ENCODE measurements around the gene FMN1. TPM values are rescaled to one million over a fixed set of nuclear protein-coding genes. Genes with fewer than 3 reads are reported as not detected.

FMN1 gene
- total and polyA plus RNA-seq, 2 of the 8 experiments (the other 6 are each of a cell fraction or from before 2014, with no cell fraction given): 0.27 to 3.7 TPM

- Histone ChIP-seq H4K5ac (ENCODE audit: insufficient read length, low read depth, low read length) (no peak overlapping the region), H2AK5ac (ENCODE audit: low read depth, low read length) (no peak overlapping the region), H3K4me3 (ENCODE audit: extremely low read depth in 1 of 4, insufficient read depth in 2 of 4, low read depth in 3 of 4, low read length in 4 of 4) (no peak overlapping the region), H4K8ac (ENCODE audit: extremely low read depth, insufficient read depth, low read length) (no peak overlapping the region), H2AFZ (ENCODE audit: low read length) (no peak overlapping the region), H3K27me3 (replicated peaks in 1 of 4; ENCODE audit: control insufficient read depth in 3 of 4, extremely low read depth in 1 of 4, insufficient read depth in 3 of 4, low read length in 3 of 4) (no peaks in the 10 kb centered on the region), H3K4me1 (replicated peaks in 1 of 4; ENCODE audit: control insufficient read depth in 3 of 4, insufficient read depth in 4 of 4, low read length in 3 of 4) (peaks cover 0 to 10% (median 5%) of the 10 kb centered on the region in 4 experiments; a peak in 4 of 7 replicates), H3K23ac (ENCODE audit: insufficient read length) (no peak overlapping the region), H2BK5ac (ENCODE audit: low read depth, low read length) (no peak overlapping the region), H3K36me3 (ENCODE audit: control insufficient read depth in 2 of 4, insufficient read depth in 4 of 4, low read length in 3 of 4) (no peaks in the 10 kb centered on the region), H2BK120ac (replicated peaks; ENCODE audit: low read depth, low read length) (no peak overlapping the region), H4K20me1 (replicated peaks in 1 of 2; ENCODE audit: control insufficient read depth in 1 of 2, insufficient read depth in 2 of 2, low read length in 2 of 2) (no peaks in the 10 kb centered on the region), H3K9me3 (ENCODE audit: insufficient read depth in 2 of 2, low read depth in 1 of 2, low read length in 1 of 2) (no peaks in the 10 kb centered on the region), H3K18ac (ENCODE audit: extremely low read depth, low read length) (no peak overlapping the region), H3K79me2 (ENCODE audit: control insufficient read depth in 1 of 2, insufficient read depth in 2 of 2, low read length in 2 of 2) (no peaks in the 10 kb centered on the region), H3K4ac (replicated peaks; ENCODE audit: insufficient read length, low read depth, low read length) (no peak overlapping the region), H3K27ac (ENCODE audit: low read depth, low read length) (no peak overlapping the region), H3K56ac (replicated peaks; ENCODE audit: insufficient read length, low read depth, low read length) (no peak overlapping the region), H3K4me2 (ENCODE audit: insufficient read depth in 1 of 2, low read depth in 2 of 2, low read length in 2 of 2) (no peak overlapping the region), H2BK15ac (ENCODE audit: low read length) (peak overlapping the region; percentile 11; the same call in 1 of the 2 replicates), H4K91ac (replicated peaks; ENCODE audit: insufficient read length, low read length) (no peak overlapping the region), H3K79me1 (ENCODE audit: low read depth, low read length) (no peaks in the 10 kb centered on the region), H3K23me2 (ENCODE audit: low read depth, low read length) (no peaks in the 10 kb centered on the region), H3K9ac (replicated peaks in 1 of 4; ENCODE audit: extremely low read depth in 1 of 4, low read depth in 3 of 4, low read length in 3 of 4) (no peak overlapping the region), H3K14ac (ENCODE audit: insufficient read length) (no peak overlapping the region), H2BK20ac (ENCODE audit: low read length) (no peak overlapping the region), H2BK12ac (ENCODE audit: low read depth, low read length) (no peak overlapping the region)
- no peak for DNase-seq (ENCODE audit: low read depth in 1 of 2, low spot score in 2 of 2)
- CTCF ChIA-PET (ENCODE audit: partially characterized antibody): interaction anchor here (0.6 to 2.9 kb wide), 4 partner anchors 16 to 53 kb away, joined by 3 to 10 read pairs (median 5); no protein-coding TSS in a partner anchor
- no peak for FAIRE-seq
- POLR2A ChIA-PET (ENCODE audit: partially characterized antibody): no interaction called here
- WGBS, 2 experiments (ENCODE audit: extremely low coverage in 1 of 2, insufficient coverage in 1 of 2, insufficient read length in 1 of 2, insufficient replicate concordance in 2 of 2, low coverage in 1 of 2, low lambda C conversion rate in 2 of 2, missing lambda C conversion rate in 1 of 2): 77% methylated on average over 10 of the region's 10 CpGs; no CpG with 5 or more reads in 1 of the 2 experiments
- TF ChIP-seq SIX5 (IDR thresholded peaks at IDR 0.05; ENCODE audit: low read depth, low read length): no peak
- TF ChIP-seq CREB1 (IDR thresholded peaks at IDR 0.05): no peak
- no peak for TF ChIP-seq E2F6 (IDR thresholded peaks at IDR 0.05)
- TF ChIP-seq SAP30 (IDR thresholded peaks at IDR 0.05; ENCODE audit: insufficient read depth, insufficient replicate concordance, low read length): no peak
- no peak for TF ChIP-seq RAD21 (IDR thresholded peaks at IDR 0.05 in 1 of 2, conservative IDR thresholded peaks at IDR 0.05 in 1 of 2; ENCODE audit: low read depth in 2 of 2, low read length in 2 of 2)
- TF ChIP-seq NANOG (IDR thresholded peaks at IDR 0.05; ENCODE audit: insufficient read depth, low read depth, low read length, poor library complexity, severe bottlenecking): no peak
- TF ChIP-seq NRF1 (IDR thresholded peaks at IDR 0.05; ENCODE audit: low read depth, low read length): no peak
- no peak for TF ChIP-seq ATF3 (IDR thresholded peaks at IDR 0.05; ENCODE audit: insufficient read depth, low read depth, low read length)
- no peak for TF ChIP-seq CTBP2 (IDR thresholded peaks at IDR 0.05; ENCODE audit: borderline replicate concordance, insufficient read depth, insufficient read length, low read length)
- TF ChIP-seq SP1 (IDR thresholded peaks at IDR 0.05; ENCODE audit: low read depth, low read length): no peak
- no peak for TF ChIP-seq ASH2L (IDR thresholded peaks at IDR 0.05; ENCODE audit: low read length)
Measured at GRCh38 chr15:32903591-32904290, 290.8 kb downstream of the FMN1 start.
